ENCODE data around the gene STAB2. TPM values are rescaled to one million over a fixed set of nuclear protein-coding genes. Genes with fewer than 3 reads are reported as not detected.

STAB2 gene
- polyA plus RNA-seq, 1 of the 3 experiments (the other 2 are of a cell fraction), result not detected

DNA sequence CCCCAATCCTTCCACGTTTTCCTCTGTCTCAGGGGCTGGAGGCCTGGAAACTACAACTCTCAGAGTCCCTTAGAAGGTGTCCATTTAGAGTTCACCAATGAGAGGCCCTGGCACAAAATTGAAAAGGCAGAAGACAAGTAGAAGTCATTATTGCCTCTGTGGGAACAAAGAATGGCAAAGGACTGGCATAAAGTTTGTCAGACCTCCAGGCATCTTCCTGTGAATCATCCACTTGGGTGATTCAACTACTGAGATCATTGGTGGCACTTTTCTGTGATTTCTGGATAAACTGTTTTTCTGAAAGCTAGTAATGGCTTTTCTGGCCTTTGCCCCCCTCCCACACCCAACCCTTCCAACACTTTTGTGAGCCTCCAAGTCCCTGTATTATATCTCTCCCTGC, 48.7 kb upstream of the STAB2 start:
- no peak for DNase-seq
- POLR2A ChIA-PET, result no interaction called here

More for the DNA sequence above, 48.7 kb upstream of the STAB2 start:
- H3K27ac ChIP-seq (ENCODE audit: low read depth in 2 of 2, low read length in 1 of 2), result no peak overlapping the region
- no peaks in the 10 kb centered on the region for H3K27me3 ChIP-seq (ENCODE audit: insufficient read depth)
- no peak overlapping the region for H3K4me3 ChIP-seq (ENCODE audit: low read depth in 2 of 2, low read length in 1 of 2)
- no peaks in the 10 kb centered on the region for H3K4me1 ChIP-seq (ENCODE audit: control insufficient read depth in 1 of 2, insufficient read depth in 2 of 2, low read depth in 1 of 2, low read length in 1 of 2)
- no peaks in the 10 kb centered on the region for H3K9me3 ChIP-seq
- no peaks in the 10 kb centered on the region for H3K79me2 ChIP-seq (ENCODE audit: insufficient read depth)
- H3K9me2 ChIP-seq, result no peaks in the 10 kb centered on the region
- H3K36me3 ChIP-seq (replicated peaks in 1 of 2; ENCODE audit: control insufficient read depth in 1 of 2, insufficient read depth in 2 of 2, low read length in 1 of 2), result no peaks in the 10 kb centered on the region
- H3K9ac ChIP-seq, result no peak overlapping the region
- no peak overlapping the region for H2AFZ ChIP-seq (ENCODE audit: low read depth)
- no peaks in the 10 kb centered on the region for H3F3A ChIP-seq (replicated peaks; ENCODE audit: insufficient read depth)
- no peak overlapping the region for H3K4me2 ChIP-seq
- TF ChIP-seq NRF1 (IDR thresholded peaks at IDR 0.05; ENCODE audit: low read depth, low read length) (no peak), GABPA (IDR thresholded peaks at IDR 0.05; ENCODE audit: low read depth) (no peak), RCOR1 (IDR thresholded peaks at IDR 0.05; ENCODE audit: low read length) (no peak), RAD21 (IDR thresholded peaks at IDR 0.05; ENCODE audit: low read length) (no peak), REST (IDR thresholded peaks at IDR 0.05; ENCODE audit: low read depth, low read length) (no peak), RFX5 (IDR thresholded peaks at IDR 0.05; ENCODE audit: low read length) (no peak), MXI1 (IDR thresholded peaks at IDR 0.05; ENCODE audit: low read depth, low read length) (no peak), RXRA (IDR thresholded peaks at IDR 0.05; ENCODE audit: borderline replicate concordance, low read depth) (no peak), USF2 (IDR thresholded peaks at IDR 0.05; ENCODE audit: borderline replicate concordance, low read depth, low read length) (no peak), JUND (IDR thresholded peaks at IDR 0.05) (no peak)
- TF ChIP-seq, protein P1, sequence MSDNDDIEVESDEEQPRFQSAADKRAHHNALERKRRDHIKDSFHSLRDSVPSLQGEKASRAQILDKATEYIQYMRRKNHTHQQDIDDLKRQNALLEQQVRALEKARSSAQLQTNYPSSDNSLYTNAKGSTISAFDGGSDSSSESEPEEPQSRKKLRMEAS (IDR thresholded peaks at IDR 0.05; ENCODE audit: low read depth), result no peak
- CTCF ChIA-PET, result interaction anchor here (1.7 to 5.4 kb wide), 2 partner anchors 11 to 655 kb away, joined by 5 to 31 read pairs; no protein-coding TSS in a partner anchor
- WGBS (ENCODE audit: low lambda C conversion rate), result 8% methylated on average over 1 of the region's 1 CpG
- H4K20me1 ChIP-seq (ENCODE audit: insufficient read depth), result no peaks in the 10 kb centered on the region

All from SK-N-SH (cell line).